C1 segment of cervical spinal cord (tissue), 14 donors: ENCODE results near the gene NTHL1.

ENCODE experiments used
- DNase-seq, 14 donors: peaks; one replicate each; lab custom pipeline; 2025; lab: John Stamatoyannopoulos, UW

The NTHL1 gene

DNA sequence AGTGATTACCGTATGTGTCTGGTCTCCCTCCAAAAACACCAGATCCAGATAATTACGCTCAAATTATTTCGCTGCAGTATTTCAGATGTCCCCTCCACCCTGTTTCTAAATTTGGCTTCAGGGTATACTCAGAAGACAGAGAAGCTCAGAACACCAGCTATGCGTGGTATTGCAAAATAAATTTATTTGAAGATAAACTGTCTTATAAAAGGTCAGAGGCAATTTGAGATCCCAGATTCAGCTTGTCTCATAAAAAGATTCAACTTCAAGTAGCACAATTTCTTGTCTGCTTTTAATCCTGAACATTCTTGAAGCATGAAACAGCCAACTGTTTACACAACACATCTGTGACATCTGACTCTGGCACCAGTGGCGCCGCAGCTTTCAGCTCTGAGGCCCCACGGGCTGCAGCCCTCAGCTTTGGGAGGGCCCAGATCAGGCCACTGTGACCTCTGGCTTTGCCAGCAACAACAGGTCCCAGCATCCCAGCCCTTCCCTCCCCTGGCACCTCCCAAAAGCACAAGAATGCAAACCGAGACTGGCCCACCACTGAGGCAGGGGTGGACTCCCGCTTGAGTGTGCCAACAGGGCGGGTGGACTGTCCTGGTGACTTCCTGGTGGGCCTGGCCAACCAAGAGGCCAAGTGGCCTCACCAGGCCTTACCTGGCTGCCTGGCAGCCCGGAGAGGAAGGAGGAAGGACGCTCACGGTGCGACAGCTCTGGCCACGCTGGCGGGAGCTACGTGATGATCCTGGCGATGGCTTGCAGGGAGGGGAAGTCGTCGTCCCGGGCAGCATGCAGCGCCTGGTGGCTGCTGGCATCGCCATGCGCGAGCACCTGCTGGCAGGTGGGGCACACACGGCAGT, 49.9 kb downstream of the NTHL1 start:
- DNase-seq: no peak

GRCh38 chr16:1993731-1994131, 53.9 kb downstream of the NTHL1 start:
- DNase-seq: no peak

GRCh38 chr16:1992704-1993317, 54.8 kb downstream of the NTHL1 start:
- no peak for DNase-seq

- DNase-seq: peak in 13 of 14 donors; percentile 40 to 88 (median 79)
Measured at GRCh38 chr16:1991948-1992703, 55.5 kb downstream of the NTHL1 start.

DNA sequence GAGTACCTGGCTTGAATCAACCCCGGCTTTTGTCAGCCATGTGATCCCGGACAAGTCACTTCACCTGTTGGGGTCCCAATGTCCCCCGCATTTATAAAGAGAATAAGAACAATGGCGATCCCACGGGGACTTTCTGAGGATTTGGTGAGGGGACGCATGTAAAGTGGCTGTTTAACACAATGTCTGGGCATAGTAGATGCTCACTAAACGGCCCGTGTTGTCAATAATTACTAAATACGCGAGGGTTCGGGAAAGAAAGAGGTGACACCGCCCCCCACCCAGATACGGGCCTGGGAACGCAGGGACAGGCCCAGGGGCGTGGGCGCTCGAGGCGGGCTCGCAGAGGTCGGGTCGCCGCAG, 56.1 kb downstream of the NTHL1 start:
- DNase-seq: no peak

DNA sequence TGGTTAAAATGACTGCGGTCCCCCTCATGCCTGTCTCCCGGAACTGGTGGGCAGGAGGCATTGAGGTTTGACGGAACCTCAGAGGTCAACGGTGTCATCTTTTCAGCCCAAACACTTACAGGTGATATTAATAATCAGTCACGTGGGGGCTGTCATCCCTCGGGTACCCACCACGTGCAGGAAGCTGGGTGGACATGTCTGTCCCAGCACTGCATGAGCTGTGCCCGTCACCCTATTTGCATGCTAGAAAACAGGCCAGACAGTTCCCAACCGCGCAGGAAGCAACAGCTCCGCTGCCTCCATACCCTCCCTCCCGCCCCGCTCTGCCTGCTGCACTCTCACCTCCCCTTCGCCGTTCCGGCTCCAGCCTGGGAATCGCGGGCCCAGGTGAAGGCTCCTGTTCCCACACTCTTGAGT, 56.5 kb downstream of the NTHL1 start:
- DNase-seq: peak in 1 of 14 donors; percentile 31

- DNase-seq: peak in 1 of 14 donors; percentile 20
Measured at GRCh38 chr16:1990351-1991134, 57.1 kb downstream of the NTHL1 start.

DNA sequence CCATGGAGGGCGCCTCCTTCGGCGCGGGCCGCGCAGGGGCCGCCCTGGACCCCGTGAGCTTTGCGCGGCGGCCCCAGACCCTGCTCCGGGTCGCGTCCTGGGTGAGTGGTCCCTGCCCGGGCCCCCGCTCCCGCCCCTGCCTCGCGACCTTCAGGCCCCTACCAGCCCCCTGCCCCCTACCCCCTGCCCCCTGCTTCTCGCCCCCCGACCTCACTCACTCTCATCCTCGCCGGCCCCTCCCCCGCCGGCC, 57.6 kb downstream of the NTHL1 start:
- no peak for DNase-seq
